ENCODE measurements around the gene CDH2. TPM values are rescaled to one million over a fixed set of nuclear protein-coding genes. Genes with fewer than 3 reads are reported as not detected.

Gene CDH2
- total RNA-seq, 1 experiment from 2014 or later: 42.3 TPM

DNA sequence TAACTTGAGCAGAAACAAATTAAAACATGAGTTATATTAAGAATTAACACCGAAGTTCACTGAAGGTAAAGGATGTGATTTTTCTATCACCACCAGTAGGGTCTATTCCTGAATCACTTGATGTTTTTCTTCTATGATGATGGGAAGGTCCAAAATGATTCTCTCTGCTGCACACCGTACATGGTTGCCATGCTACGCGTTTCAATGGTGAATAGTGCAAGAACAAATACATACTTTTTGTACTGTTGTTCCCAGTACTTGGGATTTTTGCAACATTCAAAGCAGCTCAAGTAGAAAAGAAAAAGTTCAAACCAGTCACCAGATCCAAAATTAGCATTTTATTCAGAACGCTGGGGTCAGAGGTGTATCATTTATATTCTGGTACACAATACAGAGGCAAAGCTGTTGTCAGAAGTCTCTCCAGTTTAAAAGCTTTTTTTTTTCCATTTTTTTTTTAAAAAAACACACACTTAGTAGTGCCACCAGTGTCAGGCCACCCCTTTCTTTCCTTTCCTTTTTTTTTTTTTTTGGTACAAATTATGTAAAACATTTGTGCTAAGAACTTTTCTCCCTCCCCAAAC, 226.2 kb downstream of the CDH2 start:
- POLR2A ChIA-PET: no interaction called here
- TF ChIP-seq TCF7L2 (IDR thresholded peaks at IDR 0.05; ENCODE audit: low read depth, low read length): no peak
- TF ChIP-seq POLR2AphosphoS5 (IDR thresholded peaks at IDR 0.05; ENCODE audit: low read depth, low read length): no peak
- TF ChIP-seq REST (IDR thresholded peaks at IDR 0.05; ENCODE audit: insufficient read depth in 1 of 2, low read depth in 2 of 2, low read length in 1 of 2): no peak
- TF ChIP-seq SIN3A (IDR thresholded peaks at IDR 0.05; ENCODE audit: borderline replicate concordance, insufficient read depth, low read depth, low read length): no peak
- no peak for TF ChIP-seq CTCF (IDR thresholded peaks at IDR 0.05)
- intact Hi-C loops (cut with micrococcal nuclease; ENCODE audit: unreplicated experiment) (no loop called here), in situ Hi-C loops (cut with HindIII; ENCODE audit: low pct_unique_long_range_greater_than_20kb, low sequenced_read_pairs) (no loop called here)
- H3K9me3 ChIP-seq (ENCODE audit: control insufficient read depth, insufficient read depth, low read depth, low read length): no peaks in the 10 kb centered on the region
- ATAC-seq (no peak), DNase-seq (ENCODE audit: low read depth, low spot score) (no peak)
- BruUV-seq (replicated peaks): no TSS peak
- no peak overlapping the region for H3K4me3 ChIP-seq (ENCODE audit: low read depth in 2 of 2, low read length in 2 of 2)
- no peaks in the 10 kb centered on the region for H3K36me3 ChIP-seq (ENCODE audit: control insufficient read depth, insufficient read depth, low read length)
- H3K27me3 ChIP-seq (ENCODE audit: control insufficient read depth, insufficient read depth, low read length): no peaks in the 10 kb centered on the region
- H3K4me1 ChIP-seq (ENCODE audit: control insufficient read depth, insufficient read depth, low read length): no peaks in the 10 kb centered on the region
- CTCF ChIA-PET: no interaction called here
- H3K27ac ChIP-seq (ENCODE audit: low read length): no peak overlapping the region

- ATAC-seq (no peak), DNase-seq (ENCODE audit: low read depth, low spot score) (no peak)
- H3K36me3 ChIP-seq (ENCODE audit: control insufficient read depth, insufficient read depth, low read length): no peaks in the 10 kb centered on the region
- H3K4me3 ChIP-seq (ENCODE audit: low read depth in 2 of 2, low read length in 2 of 2): no peak overlapping the region
- ChIA-PET CTCF (no interaction called here), POLR2A (no interaction called here)
- intact Hi-C loops (cut with micrococcal nuclease; ENCODE audit: unreplicated experiment) (no loop called here), in situ Hi-C loops (cut with HindIII; ENCODE audit: low pct_unique_long_range_greater_than_20kb, low sequenced_read_pairs) (no loop called here)
- H3K4me1 ChIP-seq (ENCODE audit: control insufficient read depth, insufficient read depth, low read length): no peaks in the 10 kb centered on the region
- H3K27me3 ChIP-seq (ENCODE audit: control insufficient read depth, insufficient read depth, low read length): no peaks in the 10 kb centered on the region
- no peaks in the 10 kb centered on the region for H3K9me3 ChIP-seq (ENCODE audit: control insufficient read depth, insufficient read depth, low read depth, low read length)
- BruUV-seq (replicated peaks): no TSS peak
- no peak for TF ChIP-seq CTCF (IDR thresholded peaks at IDR 0.05)
- TF ChIP-seq POLR2AphosphoS5 (IDR thresholded peaks at IDR 0.05; ENCODE audit: low read depth, low read length): no peak
- no peak for TF ChIP-seq TCF7L2 (IDR thresholded peaks at IDR 0.05; ENCODE audit: low read depth, low read length)
- TF ChIP-seq SIN3A (IDR thresholded peaks at IDR 0.05; ENCODE audit: borderline replicate concordance, insufficient read depth, low read depth, low read length): no peak
- no peak for TF ChIP-seq REST (IDR thresholded peaks at IDR 0.05; ENCODE audit: insufficient read depth in 1 of 2, low read depth in 2 of 2, low read length in 1 of 2)
- no peak overlapping the region for H3K27ac ChIP-seq (ENCODE audit: low read length)
Measured at GRCh38 chr18:27948986-27949385, 227.9 kb downstream of the CDH2 start.
